Ascending aorta (tissue), 2 donors: Measurements from ENCODE around the gene CRTC3. TPM values are rescaled to one million over a fixed set of nuclear protein-coding genes. Genes with fewer than 3 reads are reported as not detected.

Experiments used
- DNase-seq, 2 donors: peaks; one replicate each; pipeline ENCODE4 v3.0.0-alpha.2; 2019; ENCODE audit warnings: low spot score in 2 of 2
- H3K27ac ChIP-seq, 2 donors: fragments of 200-600 bp; sonication (generic); one replicate each; pipeline ENCODE4 v1.5.1; 2016 to 2017; ENCODE audit warnings: mild to moderate bottlenecking in 1 of 2
- H3K27me3 ChIP-seq: fragments of 200-600 bp; sonication (generic); one replicate; pipeline ENCODE4 v1.5.1; 2017
- H3K36me3 ChIP-seq, 2 donors: fragments of 200-600 bp; sonication (generic); one replicate each; pipeline ENCODE4 v1.5.1; 2016
- H3K4me1 ChIP-seq, 2 donors: fragments of 200-600 bp; sonication (generic); one replicate each; pipeline ENCODE4 v1.5.1; 2016 to 2017; ENCODE audit warnings: mild to moderate bottlenecking in 1 of 2
- H3K4me3 ChIP-seq, 2 donors: fragments of 200-600 bp; sonication (generic); one replicate each; pipeline ENCODE4 v1.5.1; 2016 to 2017; ENCODE audit warnings: mild to moderate bottlenecking in 1 of 2
- H3K9me3 ChIP-seq, 2 donors: fragments of 200-600 bp; sonication (generic); one replicate each; pipeline ENCODE4 v1.5.1; 2016
- intact Hi-C: fragments of 100-400 bp; cut with DNase I; formaldehyde crosslinking; loops from one replicate; pipeline ENCODE4 v1.15.1; 2023
- total RNA-seq: library from RNA; depleted of rRNA; stranded (reverse); fragments of >200 nt; gene quantifications from one replicate; pipeline ENCODE4 v1.1.0, GENCODE V29; 2016
- TF ChIP-seq, protein P1 (sequence below), 3 experiments: fragments of 200-600 bp in 2 of 3; fragments of 450-650 bp in 1 of 3; sonication (generic) in 2 of 3; IDR thresholded peaks; one replicate each; pipeline ENCODE4 v1.5.1; 2016 to 2019; ENCODE audit warnings: antibody characterized with exemption in 3 of 3, mild to moderate bottlenecking in 1 of 3, moderate library complexity in 1 of 3

CRTC3 gene
- total RNA-seq, 1 donor from 2014 or later: 35.5 TPM

DNA sequence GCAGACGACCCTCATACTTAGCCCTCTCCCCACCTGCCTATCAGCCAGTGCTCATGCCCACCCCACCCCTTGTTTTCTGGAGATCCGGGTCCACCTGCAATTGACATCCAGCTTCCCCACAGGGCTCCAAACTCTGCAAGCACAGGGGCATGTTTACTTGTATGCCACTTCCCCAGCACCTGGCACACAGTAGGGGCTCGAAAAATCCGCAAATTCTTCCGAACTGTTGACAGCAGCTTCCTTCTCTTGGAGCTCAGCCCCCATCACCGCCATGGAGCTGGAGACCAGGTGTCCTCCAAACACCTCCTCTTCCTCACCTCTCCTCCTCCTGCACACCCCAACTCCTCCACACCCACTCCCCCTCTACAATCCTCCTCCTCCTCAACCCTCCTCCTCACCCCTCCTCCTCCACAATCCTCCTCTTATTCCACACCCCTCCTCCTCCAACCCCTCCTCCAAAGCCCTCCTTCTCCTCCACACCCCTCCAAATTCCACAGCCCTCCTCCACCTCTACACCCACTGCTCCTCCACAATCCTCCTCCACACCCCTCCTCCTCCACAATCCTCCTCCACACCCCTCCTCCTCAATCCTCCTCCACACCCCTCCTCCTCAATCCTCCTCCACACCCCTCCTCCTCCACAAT, 117.1 kb downstream of the CRTC3 start:
- intact Hi-C loops: no loop called here
- H3K27ac ChIP-seq: peak overlapping the region in 1 of 2 donors; percentile 32
- H3K27me3 ChIP-seq: no peaks in the 10 kb centered on the region
- DNase-seq: no peak
- peaks cover 0 to 15% of the 10 kb centered on the region in 2 donors for H3K4me1 ChIP-seq
- TF ChIP-seq, protein P1, sequence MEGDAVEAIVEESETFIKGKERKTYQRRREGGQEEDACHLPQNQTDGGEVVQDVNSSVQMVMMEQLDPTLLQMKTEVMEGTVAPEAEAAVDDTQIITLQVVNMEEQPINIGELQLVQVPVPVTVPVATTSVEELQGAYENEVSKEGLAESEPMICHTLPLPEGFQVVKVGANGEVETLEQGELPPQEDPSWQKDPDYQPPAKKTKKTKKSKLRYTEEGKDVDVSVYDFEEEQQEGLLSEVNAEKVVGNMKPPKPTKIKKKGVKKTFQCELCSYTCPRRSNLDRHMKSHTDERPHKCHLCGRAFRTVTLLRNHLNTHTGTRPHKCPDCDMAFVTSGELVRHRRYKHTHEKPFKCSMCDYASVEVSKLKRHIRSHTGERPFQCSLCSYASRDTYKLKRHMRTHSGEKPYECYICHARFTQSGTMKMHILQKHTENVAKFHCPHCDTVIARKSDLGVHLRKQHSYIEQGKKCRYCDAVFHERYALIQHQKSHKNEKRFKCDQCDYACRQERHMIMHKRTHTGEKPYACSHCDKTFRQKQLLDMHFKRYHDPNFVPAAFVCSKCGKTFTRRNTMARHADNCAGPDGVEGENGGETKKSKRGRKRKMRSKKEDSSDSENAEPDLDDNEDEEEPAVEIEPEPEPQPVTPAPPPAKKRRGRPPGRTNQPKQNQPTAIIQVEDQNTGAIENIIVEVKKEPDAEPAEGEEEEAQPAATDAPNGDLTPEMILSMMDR (IDR thresholded peaks at IDR 0.05): no peak
- no peak overlapping the region for H3K4me3 ChIP-seq
- H3K9me3 ChIP-seq: no peaks in the 10 kb centered on the region
- H3K36me3 ChIP-seq: peaks cover 22% of the 10 kb centered on the region in 2 donors

DNA sequence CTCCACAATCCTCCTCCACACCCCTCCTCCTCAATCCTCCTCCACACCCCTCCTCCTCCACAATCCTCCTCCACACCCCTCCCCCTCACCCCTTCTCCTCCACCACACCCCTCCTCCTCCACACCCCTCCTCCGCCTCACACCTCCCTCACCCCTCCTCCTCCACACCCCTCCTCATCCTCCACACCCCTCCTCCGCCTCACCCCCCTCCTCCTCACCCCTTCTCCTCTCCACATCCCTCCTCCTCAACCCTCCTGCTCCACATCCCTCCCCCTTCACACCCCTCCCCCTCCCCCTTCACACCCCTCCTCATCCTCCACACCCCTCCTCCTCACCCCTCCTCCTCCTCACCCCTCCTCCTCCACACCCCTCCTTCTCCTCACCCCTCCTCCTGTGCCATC, 117.6 kb downstream of the CRTC3 start:
- H3K27ac ChIP-seq: no peak overlapping the region
- no peak for DNase-seq

DNA sequence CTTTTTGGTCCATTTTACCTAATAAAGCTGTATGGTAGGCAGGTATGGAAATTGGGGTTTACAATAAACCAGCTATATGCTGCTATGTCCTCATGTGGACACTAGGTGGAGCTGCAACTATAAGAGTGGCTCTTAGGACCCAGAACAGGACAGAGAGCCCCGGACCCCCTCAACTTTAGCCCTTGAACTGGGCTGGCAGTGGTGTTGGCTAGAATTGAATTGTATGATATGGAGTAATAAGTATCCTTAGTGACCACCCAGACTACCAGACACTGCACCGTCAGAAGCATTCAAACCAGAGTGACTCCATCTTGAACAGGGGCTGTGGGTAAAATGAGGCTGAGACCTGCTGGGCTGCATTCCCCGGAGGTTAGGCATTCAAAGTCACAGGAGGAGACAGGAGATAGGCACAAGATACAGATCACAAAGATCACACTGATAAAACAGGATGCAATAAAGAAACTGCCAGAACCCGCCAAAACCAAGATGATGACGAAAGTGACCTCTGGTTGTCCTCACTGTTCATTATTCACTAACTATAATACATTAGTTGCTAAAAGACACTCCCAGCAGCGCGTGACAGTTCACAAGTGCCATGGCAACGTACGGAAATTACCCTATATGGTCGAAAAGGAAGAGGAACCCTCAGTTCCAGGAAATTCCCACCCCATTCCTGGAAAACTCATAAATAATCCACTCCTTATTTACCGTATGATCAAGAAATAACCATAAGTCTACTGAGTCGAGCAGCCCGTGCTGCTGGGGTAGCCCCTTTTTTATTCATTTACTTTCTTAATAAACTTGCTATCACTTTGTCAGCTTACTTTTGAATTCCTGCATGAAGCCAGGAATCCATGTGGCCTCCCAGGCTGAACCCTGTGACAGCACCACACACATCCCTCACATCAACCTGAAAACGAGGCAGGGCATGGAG, 118.7 kb downstream of the CRTC3 start:
- Histone ChIP-seq H3K27me3 (no peaks in the 10 kb centered on the region), H3K4me3 (no peak overlapping the region), H3K9me3 (no peaks in the 10 kb centered on the region), H3K36me3 (peaks cover 6% of the 10 kb centered on the region in 2 donors), H3K4me1 (peaks cover 0 to 15% of the 10 kb centered on the region in 2 donors), H3K27ac (peak overlapping the region in 1 of 2 donors; percentile 60)
- intact Hi-C loops: loop anchor here (1.0 kb wide), 2 partner anchors 45 to 238 kb away; no protein-coding TSS in a partner anchor
- TF ChIP-seq, protein P1 (IDR thresholded peaks at IDR 0.05): peak; percentile 86 to 96 (median 88)
- peak; percentile 60 to 89 for DNase-seq

More for the DNA sequence above, 117.6 kb downstream of the CRTC3 start:
- Histone ChIP-seq H3K9me3 (no peaks in the 10 kb centered on the region), H3K36me3 (peaks cover 17% of the 10 kb centered on the region in 2 donors), H3K27me3 (no peaks in the 10 kb centered on the region), H3K4me1 (peaks cover 0 to 15% of the 10 kb centered on the region in 2 donors), H3K4me3 (no peak overlapping the region)
- intact Hi-C loops: no loop called here
- TF ChIP-seq, protein P1 (IDR thresholded peaks at IDR 0.05): no peak

DNA sequence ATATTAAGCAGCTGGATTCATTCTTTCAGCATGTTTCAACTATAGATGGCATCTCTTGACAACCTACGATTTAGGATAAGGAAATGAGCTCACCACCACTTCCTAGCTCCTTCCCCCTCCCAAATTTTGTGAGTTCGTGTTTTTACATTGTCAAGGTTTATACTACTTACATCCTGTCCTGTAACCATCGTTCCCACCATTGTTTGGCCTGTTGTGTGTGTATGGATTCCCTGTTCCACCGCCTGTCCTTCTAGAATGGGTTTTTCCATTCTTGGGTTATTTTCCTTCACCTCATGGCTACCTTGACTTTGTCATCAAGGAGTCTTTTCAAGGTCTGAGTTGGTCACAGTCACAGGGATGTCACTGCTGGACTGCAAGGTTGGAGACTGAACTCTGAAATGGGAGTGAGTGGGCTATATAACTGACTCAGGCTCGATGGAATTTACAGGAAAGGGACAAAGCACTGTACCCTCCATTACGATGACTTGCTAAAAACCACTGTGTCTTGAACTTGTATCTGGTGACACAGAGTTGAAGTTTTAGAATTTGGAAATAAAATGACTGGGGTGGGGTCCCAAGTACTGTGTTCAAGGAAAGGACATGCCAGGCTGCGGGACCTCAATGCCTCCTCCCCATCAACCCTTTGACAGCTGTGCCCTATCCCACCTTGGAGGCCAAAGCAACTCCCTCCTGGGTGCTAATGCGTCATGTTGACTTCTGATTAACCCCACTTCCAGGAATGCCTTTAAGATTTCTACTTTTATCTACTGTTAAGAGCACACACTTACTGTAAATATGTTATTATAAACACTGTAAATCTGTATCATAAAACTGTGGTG, 120.6 kb downstream of the CRTC3 start:
- Histone ChIP-seq H3K9me3 (no peaks in the 10 kb centered on the region), H3K36me3 (no peaks in the 10 kb centered on the region), H3K4me3 (no peak overlapping the region), H3K27ac (peak overlapping the region; percentile 19 to 43), H3K27me3 (no peaks in the 10 kb centered on the region), H3K4me1 (peaks cover 0 to 18% of the 10 kb centered on the region in 2 donors)
- intact Hi-C loops: no loop called here
- TF ChIP-seq, protein P1 (IDR thresholded peaks at IDR 0.05): no peak
- no peak for DNase-seq
